ENCODE measurements around the gene HESX1. TPM values are rescaled to one million over a fixed set of nuclear protein-coding genes. Genes with fewer than 3 reads are reported as not detected.

HESX1 gene
- total and polyA plus RNA-seq, 2 of the 8 experiments (the other 6 are each of a cell fraction or from before 2014, with no cell fraction given): 7.1 to 12.0 TPM

DNA sequence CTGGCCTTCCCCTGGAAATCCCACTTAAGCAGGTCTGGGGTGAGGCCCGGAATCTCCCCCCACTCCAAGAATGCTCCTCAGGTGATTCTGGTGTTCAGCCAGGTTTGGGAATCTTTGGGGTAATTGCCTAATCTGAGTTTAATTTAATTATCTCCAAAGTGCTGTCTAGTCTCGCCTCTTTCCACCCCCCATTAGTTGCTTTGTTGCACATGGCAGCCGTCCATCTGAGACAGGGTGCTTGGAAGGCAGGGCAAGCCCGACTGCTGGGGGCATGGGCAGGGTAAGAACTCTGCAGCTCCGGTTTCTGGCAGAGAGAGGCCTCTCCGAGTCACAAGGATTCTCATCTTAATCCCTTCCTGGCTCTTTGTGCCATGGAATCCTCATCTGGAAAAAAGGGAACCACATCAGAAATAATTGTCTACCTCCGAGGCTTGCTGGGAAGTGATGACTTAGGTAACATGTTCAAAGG, 49.6 kb downstream of the HESX1 start:
- ChIA-PET POLR2A (ENCODE audit: partially characterized antibody) (interaction anchor here (1.6 kb wide), 2 partner anchors 8 to 14 kb away, joined by 3 to 6 read pairs; no protein-coding TSS in a partner anchor), CTCF (ENCODE audit: partially characterized antibody) (interaction anchor here (1.1 to 1.9 kb wide), 3 partner anchors 9 to 49 kb away, joined by 3 to 5 read pairs (median 3); no protein-coding TSS in a partner anchor)
- WGBS, 2 experiments (ENCODE audit: extremely low coverage in 1 of 2, insufficient coverage in 1 of 2, insufficient read length in 1 of 2, insufficient replicate concordance in 2 of 2, low coverage in 1 of 2, low lambda C conversion rate in 2 of 2, missing lambda C conversion rate in 1 of 2): 89% methylated on average over 7 of the region's 7 CpGs; no CpG with 5 or more reads in 1 of the 2 experiments
- Histone ChIP-seq H3K9me3 (ENCODE audit: insufficient read depth in 2 of 2, low read depth in 1 of 2, low read length in 1 of 2) (no peaks in the 10 kb centered on the region), H3K18ac (ENCODE audit: extremely low read depth, low read length) (no peak overlapping the region), H3K23me2 (ENCODE audit: low read depth, low read length) (no peaks in the 10 kb centered on the region), H2BK15ac (ENCODE audit: low read length) (no peak overlapping the region), H3K4me2 (ENCODE audit: insufficient read depth in 1 of 2, low read depth in 2 of 2, low read length in 2 of 2) (no peak overlapping the region), H3K79me1 (ENCODE audit: low read depth, low read length) (no peaks in the 10 kb centered on the region), H3K4ac (replicated peaks; ENCODE audit: insufficient read length, low read depth, low read length) (no peak overlapping the region), H4K91ac (replicated peaks; ENCODE audit: insufficient read length, low read length) (no peak overlapping the region), H4K8ac (ENCODE audit: extremely low read depth, insufficient read depth, low read length) (no peak overlapping the region), H3K23ac (ENCODE audit: insufficient read length) (no peak overlapping the region), H2AK5ac (ENCODE audit: low read depth, low read length) (no peak overlapping the region), H3K27ac (ENCODE audit: low read depth, low read length) (no peak overlapping the region), H3K56ac (replicated peaks; ENCODE audit: insufficient read length, low read depth, low read length) (no peak overlapping the region), H2BK120ac (replicated peaks; ENCODE audit: low read depth, low read length) (no peak overlapping the region), H2BK5ac (ENCODE audit: low read depth, low read length) (no peak overlapping the region), H3K4me1 (replicated peaks in 1 of 4; ENCODE audit: control insufficient read depth in 3 of 4, insufficient read depth in 4 of 4, low read length in 3 of 4) (peaks cover 2 to 15% (median 9%) of the 10 kb centered on the region in 4 experiments; a peak in 6 of 7 replicates), H2BK20ac (ENCODE audit: low read length) (no peak overlapping the region), H4K20me1 (replicated peaks in 1 of 2; ENCODE audit: control insufficient read depth in 1 of 2, insufficient read depth in 2 of 2, low read length in 2 of 2) (peaks cover 0 to 8% of the 10 kb centered on the region in 2 experiments), H3K79me2 (ENCODE audit: control insufficient read depth in 1 of 2, insufficient read depth in 2 of 2, low read length in 2 of 2) (peaks cover 0 to 16% of the 10 kb centered on the region in 2 experiments; a peak in 2 of 4 replicates), H3K36me3 (ENCODE audit: control insufficient read depth in 2 of 4, insufficient read depth in 4 of 4, low read length in 3 of 4) (no peaks in the 10 kb centered on the region), H2BK12ac (ENCODE audit: low read depth, low read length) (no peak overlapping the region), H3K9ac (replicated peaks in 1 of 4; ENCODE audit: extremely low read depth in 1 of 4, low read depth in 3 of 4, low read length in 3 of 4) (no peak overlapping the region), H3K27me3 (replicated peaks in 1 of 4; ENCODE audit: control insufficient read depth in 3 of 4, extremely low read depth in 1 of 4, insufficient read depth in 3 of 4, low read length in 3 of 4) (no peaks in the 10 kb centered on the region; a peak in 2 of 7 replicates), H4K5ac (ENCODE audit: insufficient read length, low read depth, low read length) (no peak overlapping the region), H2AFZ (ENCODE audit: low read length) (no peak overlapping the region), H3K14ac (ENCODE audit: insufficient read length) (no peak overlapping the region), H3K4me3 (ENCODE audit: extremely low read depth in 1 of 4, insufficient read depth in 2 of 4, low read depth in 3 of 4, low read length in 4 of 4) (no peak overlapping the region)
- DNase-seq (ENCODE audit: low read depth in 1 of 2, low spot score in 2 of 2): no peak
- FAIRE-seq: no peak
- TF ChIP-seq EGR1 (IDR thresholded peaks at IDR 0.05; ENCODE audit: borderline replicate concordance, low read depth, low read length) (no peak), HDAC2 (IDR thresholded peaks at IDR 0.05; ENCODE audit: borderline replicate concordance in 1 of 2, low read depth in 2 of 2, low read length in 2 of 2) (no peak), CTBP2 (IDR thresholded peaks at IDR 0.05; ENCODE audit: borderline replicate concordance, insufficient read depth, insufficient read length, low read length) (no peak), TBP (IDR thresholded peaks at IDR 0.05; ENCODE audit: low read depth, low read length) (no peak), BACH1 (IDR thresholded peaks at IDR 0.05; ENCODE audit: low read length) (no peak), SP4 (IDR thresholded peaks at IDR 0.05; ENCODE audit: low read length) (no peak), ASH2L (IDR thresholded peaks at IDR 0.05; ENCODE audit: low read length) (no peak), PHF8 (conservative IDR thresholded peaks at IDR 0.05; ENCODE audit: low read depth, low read length) (no peak), ATF2 (IDR thresholded peaks at IDR 0.05; ENCODE audit: low read length) (no peak)
- TF ChIP-seq, protein P1, sequence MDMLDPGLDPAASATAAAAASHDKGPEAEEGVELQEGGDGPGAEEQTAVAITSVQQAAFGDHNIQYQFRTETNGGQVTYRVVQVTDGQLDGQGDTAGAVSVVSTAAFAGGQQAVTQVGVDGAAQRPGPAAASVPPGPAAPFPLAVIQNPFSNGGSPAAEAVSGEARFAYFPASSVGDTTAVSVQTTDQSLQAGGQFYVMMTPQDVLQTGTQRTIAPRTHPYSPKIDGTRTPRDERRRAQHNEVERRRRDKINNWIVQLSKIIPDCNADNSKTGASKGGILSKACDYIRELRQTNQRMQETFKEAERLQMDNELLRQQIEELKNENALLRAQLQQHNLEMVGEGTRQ (IDR thresholded peaks at IDR 0.05; ENCODE audit: low read length): no peak

Measured in H1 (cell line).